ENCODE data around the gene SHB.

- TF ChIP-seq CTCF (conservative IDR thresholded peaks at IDR 0.05; ENCODE audit: low read length) = no peak
- no peak for TF ChIP-seq EZH2phosphoT487 (IDR thresholded peaks at IDR 0.05; ENCODE audit: borderline replicate concordance, low read depth, low read length)
These were observed 133.9 kb downstream of the SHB start for GRCh38 chr9:37935096-37935495.
